ENCODE results near the gene EIF4A2.

GRCh38 chr3:186823386-186823785 is 40.0 kb downstream of the EIF4A2 start:
- TF ChIP-seq MAX (CRISPR knock-in tag; IDR thresholded peaks at IDR 0.05) = no peak
- no peak for TF ChIP-seq FOXK1 (CRISPR knock-in tag; IDR thresholded peaks at IDR 0.05)
- no peak for TF ChIP-seq AFF4 (CRISPR knock-in tag; IDR thresholded peaks at IDR 0.05; ENCODE audit: borderline replicate concordance)
- no peak for TF ChIP-seq CTCF (IDR thresholded peaks at IDR 0.05)
- TF ChIP-seq E2F1 (CRISPR knock-in tag; IDR thresholded peaks at IDR 0.05) = no peak
- TF ChIP-seq E2F5 (CRISPR knock-in tag; IDR thresholded peaks at IDR 0.05) = no peak
- TF ChIP-seq ATF2 (CRISPR knock-in tag; IDR thresholded peaks at IDR 0.05; ENCODE audit: borderline replicate concordance, low read depth) = no peak
- no peak for TF ChIP-seq ZMAT4 (CRISPR knock-in tag; IDR thresholded peaks at IDR 0.05)
- TF ChIP-seq ZNF138 (CRISPR knock-in tag; conservative IDR thresholded peaks at IDR 0.05) = no peak
- TF ChIP-seq NR2C2 (CRISPR knock-in tag; IDR thresholded peaks at IDR 0.05) = no peak
